GM21447 (cell line): ENCODE results near the gene ZNF407.
A peak's percentile ranks its signal among the peaks of the same experiment; 100 is the strongest.

Experiments
- ATAC-seq: cut with Tn5 transposase; IDR thresholded peaks from one replicate; pipeline ENCODE4 v1.9.1; 2021; ENCODE audit not compliant: unreplicated experiment

The ZNF407 gene

DNA sequence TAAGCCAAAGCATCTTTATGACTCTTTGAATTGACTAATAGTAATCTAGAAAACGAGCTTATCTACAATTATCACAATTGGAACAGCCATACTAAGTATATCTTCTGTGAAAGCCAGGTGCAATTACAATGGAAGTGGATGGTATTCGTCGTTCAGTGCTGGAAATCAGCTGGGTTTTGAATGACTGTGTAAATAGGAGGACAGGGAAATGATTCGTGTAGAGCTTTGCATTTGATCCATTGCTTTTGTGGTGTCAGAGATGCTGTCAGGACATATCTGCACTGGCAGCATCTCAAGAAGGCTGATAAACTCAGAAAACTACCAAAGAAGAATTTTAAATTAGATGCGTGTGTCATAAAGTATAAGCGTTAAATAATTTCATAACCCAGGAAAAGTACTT lies 187.1 kb downstream of the ZNF407 start:
- no peak for ATAC-seq

GRCh38 chr18:74785632-74786031 lies 188.0 kb downstream of the ZNF407 start:
- ATAC-seq = no peak

DNA sequence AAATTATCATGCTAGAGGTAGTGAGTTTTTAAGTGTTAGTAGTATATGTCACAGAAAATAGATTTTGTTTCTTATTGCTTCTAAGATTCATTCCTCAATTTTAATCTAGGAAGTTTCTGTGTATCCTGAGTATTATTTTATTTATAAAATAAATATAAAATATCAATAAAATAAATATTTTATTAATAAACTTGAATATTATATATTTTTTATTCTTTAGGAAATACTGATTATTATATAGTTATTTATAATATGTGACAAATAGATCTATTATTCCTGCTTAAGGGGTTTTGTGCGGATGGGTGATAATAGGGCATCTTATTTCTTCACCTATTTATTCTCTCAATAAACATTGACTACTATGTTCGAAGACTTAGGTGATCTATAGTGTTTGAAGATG lies 191.0 kb downstream of the ZNF407 start:
- no peak for ATAC-seq

DNA sequence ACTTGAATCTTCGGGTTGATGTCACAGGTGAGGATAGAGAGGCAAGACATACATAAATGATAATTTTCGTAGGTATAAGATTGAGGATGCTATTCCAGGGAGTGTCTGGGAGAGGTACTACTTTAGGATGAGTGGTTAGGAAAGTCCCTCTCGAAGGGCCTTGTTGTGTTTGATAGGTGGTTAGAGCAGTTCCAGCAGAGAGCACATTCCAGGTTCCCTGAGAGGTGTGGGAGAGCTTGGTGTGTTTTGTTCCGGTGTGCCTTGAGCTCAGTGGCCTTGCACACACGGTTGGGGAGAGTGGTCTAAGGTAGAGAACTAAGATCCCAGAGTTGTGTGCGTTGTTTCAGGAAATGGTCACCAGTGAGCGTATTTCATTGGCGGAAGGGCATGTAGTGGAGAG lies 191.4 kb downstream of the ZNF407 start:
- ATAC-seq = no peak

- ATAC-seq = no peak
Measured at GRCh38 chr18:74790451-74790850, 192.8 kb downstream of the ZNF407 start.

- no peak for ATAC-seq
Measured at GRCh38 chr18:74791501-74792194, 194.0 kb downstream of the ZNF407 start.

- ATAC-seq = no peak
Measured at GRCh38 chr18:74793746-74794145, 196.1 kb downstream of the ZNF407 start.

DNA sequence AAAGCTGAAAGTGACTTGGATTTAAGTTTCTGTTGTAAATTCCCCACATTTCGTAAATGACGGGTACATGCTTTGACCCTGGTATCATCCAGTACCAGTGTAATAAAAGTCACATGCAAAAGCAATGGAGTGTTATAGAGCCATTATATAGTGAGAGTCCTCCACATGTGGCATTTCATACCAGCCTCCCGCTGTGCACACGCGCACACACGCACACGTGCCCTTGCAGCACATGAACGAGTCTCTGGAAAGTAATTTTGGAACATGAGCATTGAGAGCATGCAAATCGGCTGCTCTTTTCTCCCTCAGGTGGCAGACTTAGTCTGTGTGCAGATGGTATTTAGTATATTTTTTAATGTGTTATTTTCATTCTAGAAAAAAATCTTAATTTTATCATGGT lies 198.1 kb downstream of the ZNF407 start:
- ATAC-seq = no peak

DNA sequence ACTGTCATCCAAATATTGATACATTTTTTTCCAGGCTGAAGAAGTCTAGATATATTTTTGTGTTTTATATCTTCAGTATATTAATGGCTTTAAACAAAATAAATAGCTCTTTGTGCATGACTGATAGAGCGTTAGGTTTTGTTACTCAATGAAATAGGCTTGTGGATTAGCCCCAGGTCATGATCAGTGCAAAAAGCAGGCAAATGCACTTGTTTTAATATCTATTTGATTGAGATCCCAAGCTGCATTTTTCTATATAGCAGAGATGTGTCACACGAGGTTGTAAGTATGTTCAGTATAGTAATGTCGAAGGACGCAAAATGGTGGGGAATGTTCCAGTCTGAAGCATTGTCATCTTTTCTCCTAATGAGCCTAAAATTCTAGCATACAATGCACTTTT lies 198.5 kb downstream of the ZNF407 start:
- ATAC-seq = no peak

DNA sequence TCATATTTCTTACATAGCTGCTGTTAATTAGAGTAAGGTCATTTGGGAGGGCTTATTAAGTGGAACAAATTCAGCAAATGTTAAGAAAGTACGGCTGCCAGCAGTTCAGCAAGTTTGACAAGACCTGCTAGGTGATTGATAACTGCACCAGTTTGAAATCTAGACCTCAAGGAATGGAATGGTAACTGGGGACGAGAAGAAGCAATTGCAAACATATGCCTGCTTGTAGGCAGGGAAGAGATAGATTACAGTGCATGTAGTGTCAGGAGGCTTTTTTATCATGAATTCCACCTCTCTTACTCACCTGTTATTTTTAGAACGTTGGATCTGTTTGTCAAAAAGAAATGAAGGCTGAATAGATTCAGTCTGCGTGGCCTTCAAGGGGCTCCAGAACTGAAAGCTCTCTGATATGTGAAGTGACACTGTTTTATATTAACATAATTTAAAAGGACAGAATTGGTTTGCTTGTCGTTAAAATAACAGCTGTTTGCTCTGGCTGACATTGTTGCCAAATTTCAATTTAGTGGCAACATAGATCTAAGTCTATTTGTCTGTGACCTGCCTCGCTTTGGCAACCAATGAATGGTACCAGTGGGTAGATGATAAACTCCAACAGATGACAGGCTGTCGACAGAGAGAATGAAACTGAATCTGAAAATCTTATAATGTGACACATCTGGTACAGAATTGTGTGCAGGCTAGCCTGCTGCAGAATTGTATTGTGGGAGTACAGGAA lies 199.3 kb downstream of the ZNF407 start:
- peak; percentile 98 for ATAC-seq

DNA sequence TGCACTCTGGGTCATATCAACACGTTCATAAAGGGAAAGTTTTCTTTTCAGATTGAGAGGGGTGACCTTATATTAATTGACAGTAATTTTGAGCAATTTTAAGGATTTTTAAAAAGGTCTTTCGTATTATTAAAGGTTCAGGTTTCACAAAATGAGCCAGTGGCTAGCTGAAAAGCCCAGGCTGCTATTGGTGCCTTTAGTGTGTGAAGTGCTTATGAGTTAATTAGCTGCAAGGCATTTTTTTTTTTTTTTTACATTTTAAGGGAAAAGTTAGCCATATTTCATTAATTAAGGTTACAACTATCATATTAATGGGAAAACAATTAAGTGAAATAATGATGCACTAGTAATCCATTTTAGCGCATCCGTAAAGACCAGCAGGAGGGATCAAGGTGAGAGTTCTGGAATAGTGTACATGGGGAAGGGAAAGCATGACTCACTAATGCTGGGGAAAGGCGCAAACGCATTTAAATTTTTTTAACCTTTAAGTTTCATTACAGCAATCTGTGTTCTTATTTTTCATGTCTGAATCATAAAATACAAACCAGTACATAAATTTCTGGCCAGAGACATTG lies 200.0 kb downstream of the ZNF407 start:
- ATAC-seq = peak; percentile 24

DNA sequence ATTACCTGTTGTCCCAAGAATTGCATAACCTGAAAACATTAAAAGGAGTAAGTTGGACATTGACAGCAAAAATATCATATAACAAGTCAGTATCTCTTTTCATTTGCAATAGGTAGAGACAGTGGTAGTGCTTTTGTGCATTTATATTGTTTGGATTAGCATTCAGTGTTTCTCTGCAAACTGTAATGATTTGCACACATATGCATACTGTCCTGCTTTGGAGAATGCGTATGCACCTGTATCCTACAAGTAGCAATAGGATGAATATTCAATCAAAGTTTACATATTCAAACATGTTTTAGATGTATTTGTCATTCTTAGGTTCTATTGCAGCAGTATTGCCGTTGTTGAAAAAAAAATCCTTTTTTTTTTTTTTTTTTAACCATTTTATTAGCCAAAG lies 201.9 kb downstream of the ZNF407 start:
- no peak for ATAC-seq

GRCh38 chr18:74800098-74800497 lies 202.4 kb downstream of the ZNF407 start:
- ATAC-seq = no peak

DNA sequence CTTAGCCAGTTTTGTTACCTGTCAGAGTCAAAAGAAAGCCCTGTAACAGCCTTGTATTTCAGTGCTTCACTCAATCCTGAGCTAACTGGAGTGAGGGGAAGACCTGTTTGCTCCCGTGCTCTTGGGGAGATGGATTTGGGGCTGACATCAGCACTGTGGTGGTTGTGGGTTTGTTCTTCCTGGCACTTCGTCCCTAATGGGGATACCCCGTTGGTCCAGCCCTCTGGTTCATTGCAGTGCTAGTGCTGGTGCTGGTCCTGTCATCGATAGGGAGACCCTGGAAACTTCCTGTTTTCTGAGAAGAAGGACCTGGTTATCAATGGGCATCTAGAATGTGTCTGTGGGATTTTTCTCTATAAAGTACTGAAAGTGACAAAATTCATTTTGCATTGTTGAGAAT lies 205.4 kb downstream of the ZNF407 start:
- no peak for ATAC-seq

GRCh38 chr18:74803769-74804168 lies 206.1 kb downstream of the ZNF407 start:
- ATAC-seq = no peak

- no peak for ATAC-seq
Measured at GRCh38 chr18:74804677-74805076, 207.0 kb downstream of the ZNF407 start.

GRCh38 chr18:74806073-74806472 lies 208.4 kb downstream of the ZNF407 start:
- no peak for ATAC-seq

- ATAC-seq = peak; percentile 98
Measured at GRCh38 chr18:74806700-74807416, 209.2 kb downstream of the ZNF407 start.

DNA sequence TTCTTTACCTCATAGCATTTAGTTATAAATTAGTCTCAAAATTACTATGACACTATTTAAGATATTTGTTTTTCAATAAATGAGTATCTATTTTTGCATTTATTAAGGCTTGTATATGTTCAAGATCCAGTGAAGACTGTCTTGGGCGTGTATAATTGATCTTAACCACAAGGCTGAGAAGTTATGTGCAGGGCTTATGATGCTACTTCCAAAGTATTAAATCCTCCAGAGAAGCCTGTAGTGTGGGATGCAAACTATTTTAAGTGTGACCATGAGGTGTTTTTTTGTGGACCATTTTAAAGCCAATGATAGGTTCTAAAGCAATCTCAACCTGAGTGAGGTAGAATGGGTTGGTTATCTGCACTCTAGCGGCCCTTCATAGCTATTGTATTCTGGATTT lies 219.9 kb downstream of the ZNF407 start:
- no peak for ATAC-seq

DNA sequence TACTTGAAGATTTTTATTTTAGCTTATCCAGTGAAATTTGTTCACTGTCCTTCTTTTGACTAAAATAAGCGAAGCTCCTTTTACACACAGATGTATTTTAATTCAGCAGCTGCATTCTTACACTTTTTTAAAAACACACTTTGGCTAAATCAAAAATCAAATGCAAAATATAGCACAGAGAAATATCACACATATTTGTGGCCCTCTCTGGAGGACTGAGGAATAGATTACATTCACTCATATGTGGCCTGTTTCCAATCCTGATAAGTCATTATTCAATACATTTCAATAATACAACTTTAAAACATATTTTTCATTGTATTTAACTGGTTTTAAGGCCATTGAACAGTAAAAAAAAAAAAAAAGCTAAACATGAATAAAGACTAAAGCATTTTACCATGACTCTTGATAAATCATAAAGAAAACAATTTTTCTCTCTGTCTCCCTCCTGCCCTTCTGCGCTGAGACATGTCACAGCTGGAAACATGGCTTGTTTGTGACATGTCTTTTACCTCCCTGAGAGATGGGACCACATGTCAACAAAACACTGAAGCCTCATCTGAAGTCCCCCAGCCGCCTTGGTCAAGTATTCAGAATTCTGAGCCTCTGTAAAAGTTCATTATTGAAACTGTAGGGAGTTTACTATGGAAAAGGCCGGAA lies 221.0 kb downstream of the ZNF407 start:
- ATAC-seq = no peak

GRCh38 chr18:74819433-74820059 lies 221.9 kb downstream of the ZNF407 start:
- no peak for ATAC-seq
